ENCODE data around the gene SLC11A2.
"Not testable (repeated sequence)": the region's sequence is repeated elsewhere in the genome, so short reads cannot be mapped to it uniquely, and the experiment has no call there.

The SLC11A2 gene

GRCh38 chr12:51025338-51025835 lies 797 bp downstream of the SLC11A2 start:
- DNase-seq = no peak

DNA sequence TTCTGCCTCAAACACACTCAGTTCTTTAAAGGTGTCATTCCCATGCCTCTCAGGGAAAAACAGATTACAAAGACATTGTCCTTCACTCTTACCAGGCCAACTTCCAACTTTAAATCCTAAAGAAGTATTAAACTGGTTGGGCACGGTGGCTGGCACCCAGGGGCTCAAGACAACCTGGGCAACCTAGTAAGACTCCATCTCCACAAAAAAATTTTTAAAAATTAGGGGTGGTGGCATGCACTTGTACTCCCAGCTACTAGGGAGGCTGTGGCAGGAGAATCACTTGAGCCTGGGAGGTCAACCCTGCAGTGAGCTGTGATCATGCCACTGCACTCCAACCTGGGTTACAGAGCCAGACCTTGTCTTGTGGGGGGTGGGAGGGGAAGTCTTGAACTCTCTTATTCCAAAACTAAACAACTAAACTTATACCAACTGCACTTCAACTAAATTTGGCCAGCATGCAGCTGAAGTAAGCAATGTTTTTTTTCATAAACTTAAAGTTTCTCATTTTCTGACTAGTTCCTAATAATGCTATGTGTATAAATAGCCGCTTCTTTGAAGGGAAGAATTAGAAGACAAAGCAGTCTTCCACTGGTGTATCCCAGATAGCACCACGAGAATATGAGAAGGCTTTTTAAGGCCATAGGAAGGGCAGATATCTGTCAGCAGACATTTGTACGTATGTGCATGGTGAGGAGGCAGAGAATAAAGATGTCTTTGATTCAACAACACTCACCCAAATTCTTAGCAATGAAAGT lies 2.4 kb downstream of the SLC11A2 start:
- DNase-seq = no peak

- no peak for DNase-seq
Measured at GRCh38 chr12:51021694-51022093, 4.5 kb downstream of the SLC11A2 start.

GRCh38 chr12:51020448-51021182 lies 5.6 kb downstream of the SLC11A2 start:
- DNase-seq = no peak

DNA sequence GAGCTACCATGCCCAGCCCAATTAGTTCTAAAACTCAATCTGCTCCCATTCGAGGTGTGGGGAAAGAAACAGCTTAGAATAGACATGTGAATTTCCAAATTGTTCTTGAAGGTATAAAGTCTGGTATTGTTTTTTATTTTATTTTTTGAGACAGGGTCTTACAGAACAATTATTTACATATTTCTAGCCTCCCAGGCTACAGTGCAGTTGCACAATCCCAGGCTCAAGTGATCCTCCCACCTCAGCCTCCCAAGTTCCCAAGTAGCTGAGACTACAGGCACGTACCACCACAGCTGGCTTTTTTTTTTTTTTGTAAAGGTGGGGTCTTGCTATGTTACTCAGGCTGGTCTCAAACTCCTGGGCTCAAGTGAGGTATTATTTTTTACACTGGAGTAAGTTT lies 6.3 kb downstream of the SLC11A2 start:
- no peak for DNase-seq

DNA sequence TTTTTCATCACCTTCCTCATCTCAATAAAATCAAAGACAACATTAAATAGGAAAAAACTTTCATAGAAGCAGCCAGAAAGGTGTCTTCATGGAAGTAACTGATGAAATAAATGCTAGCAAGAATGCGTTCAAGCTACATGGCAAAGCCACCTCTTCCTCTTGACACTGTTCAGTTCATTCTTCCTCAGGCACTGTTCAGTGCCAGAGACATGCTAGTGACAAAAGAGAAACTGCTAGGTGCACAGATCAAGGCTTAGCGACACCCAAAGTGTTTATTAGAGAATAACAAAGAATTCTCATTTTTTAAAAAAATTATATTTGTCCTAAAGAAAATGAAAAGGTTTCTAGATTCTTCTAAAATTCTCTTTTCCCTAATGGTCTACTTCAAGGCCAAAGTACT lies 7.2 kb downstream of the SLC11A2 start:
- no peak for DNase-seq

DNA sequence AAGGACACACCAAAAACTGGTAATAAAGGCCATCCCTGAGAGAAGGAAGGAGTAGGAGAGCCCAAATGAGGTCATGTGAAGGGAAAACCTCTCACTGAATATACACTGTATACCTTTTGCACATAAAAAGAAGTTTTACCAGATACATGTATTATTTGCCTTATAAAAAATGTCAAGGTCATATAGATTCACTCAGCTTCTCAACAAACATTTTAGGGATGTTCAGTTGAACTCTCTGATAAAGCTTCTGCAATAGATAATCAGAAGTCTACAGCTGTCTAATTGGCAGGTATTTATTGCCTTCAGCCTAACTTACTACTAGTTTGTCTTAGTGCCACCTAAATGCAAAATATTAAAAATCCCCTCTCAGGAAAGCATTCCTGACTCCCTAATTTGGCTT lies 8.7 kb downstream of the SLC11A2 start:
- no peak for DNase-seq

GRCh38 chr12:51014467-51014866 lies 11.7 kb downstream of the SLC11A2 start:
- not testable (repeated sequence) for DNase-seq

GRCh38 chr12:51013441-51013840 lies 12.7 kb downstream of the SLC11A2 start:
- DNase-seq = no peak

DNA sequence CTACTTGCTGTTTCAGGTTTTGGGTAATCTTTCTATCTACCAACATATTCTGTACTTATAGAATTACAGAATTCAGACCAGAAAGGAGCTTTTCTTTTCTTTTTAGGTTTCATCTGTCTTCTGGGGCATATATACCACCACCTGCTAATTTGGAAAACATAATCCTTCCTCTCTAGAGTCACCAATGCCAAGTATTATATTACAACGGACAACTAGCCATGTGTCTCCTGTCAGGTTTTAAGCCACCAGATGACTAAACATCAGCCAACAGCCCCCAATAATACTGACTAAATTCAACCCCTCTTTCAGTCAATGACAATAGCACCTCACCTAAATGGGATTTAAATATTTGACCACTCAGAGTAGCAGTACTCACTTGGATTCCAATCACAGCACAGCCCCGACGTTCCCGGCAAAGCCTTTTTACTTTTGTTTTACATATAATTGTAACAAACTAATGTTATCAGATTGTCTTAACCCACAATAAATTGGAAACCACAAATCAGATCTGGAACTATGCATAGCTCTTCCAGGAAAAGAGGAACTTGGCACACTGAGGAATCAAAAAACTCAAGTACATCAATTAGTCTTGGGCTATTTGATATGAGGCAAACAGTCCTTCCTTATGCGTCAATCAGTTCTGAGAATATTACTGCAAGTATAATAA lies 13.5 kb downstream of the SLC11A2 start:
- DNase-seq = no peak

- DNase-seq = no peak
Measured at GRCh38 chr12:51011955-51012354, 14.2 kb downstream of the SLC11A2 start.

GRCh38 chr12:51009056-51009440 lies 17.1 kb downstream of the SLC11A2 start:
- no peak for DNase-seq

GRCh38 chr12:51008329-51009055 lies 17.7 kb downstream of the SLC11A2 start:
- DNase-seq = no peak

GRCh38 chr12:51005671-51006070 lies 20.5 kb downstream of the SLC11A2 start:
- DNase-seq = no peak

- no peak for DNase-seq
Measured at GRCh38 chr12:51005030-51005429, 21.2 kb downstream of the SLC11A2 start.

GRCh38 chr12:51004504-51004903 lies 21.7 kb downstream of the SLC11A2 start:
- no peak for DNase-seq

- no peak for DNase-seq
Measured at GRCh38 chr12:51001799-51002198, 24.4 kb downstream of the SLC11A2 start.

DNA sequence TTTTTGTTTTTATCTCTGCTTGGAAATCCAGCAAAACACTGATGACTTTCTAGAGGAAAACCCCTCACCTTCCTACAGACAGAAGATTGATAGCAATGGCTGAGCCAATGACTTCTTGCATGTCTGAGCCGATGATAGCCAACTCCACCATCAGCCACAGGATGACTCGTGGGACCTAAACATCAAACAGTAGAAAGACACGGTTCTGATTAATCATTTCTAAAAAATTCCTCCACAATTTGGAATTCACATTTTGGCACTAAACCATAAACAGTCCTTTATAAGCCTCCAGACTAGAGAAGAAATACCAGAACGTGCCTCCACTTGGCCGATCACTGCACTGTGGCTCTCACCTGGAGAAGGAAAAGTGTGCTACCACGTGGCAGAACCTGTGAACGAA lies 25.9 kb downstream of the SLC11A2 start:
- DNase-seq = no peak

DNA sequence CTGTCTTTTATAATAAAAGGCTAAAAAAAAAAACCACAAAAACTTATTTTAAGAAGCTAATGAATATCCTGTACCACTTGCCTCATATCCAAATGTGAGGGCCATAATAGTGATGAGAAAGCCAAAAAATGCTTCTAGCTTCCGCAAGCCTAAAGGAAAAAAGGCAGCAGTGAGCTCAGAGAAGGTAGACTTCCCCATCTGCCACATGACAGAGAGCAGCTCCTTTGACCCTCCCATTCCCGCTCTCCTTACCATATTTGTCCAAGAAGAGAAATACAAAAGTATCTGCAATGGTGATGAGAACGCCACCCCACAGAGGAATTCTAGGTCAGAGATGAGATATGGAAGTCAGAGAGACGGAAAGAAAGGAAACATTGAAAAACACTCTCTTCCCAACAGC lies 27.1 kb downstream of the SLC11A2 start:
- no peak for DNase-seq

GRCh38 chr12:50992819-50993218 lies 33.4 kb downstream of the SLC11A2 start:
- no peak for DNase-seq

DNA sequence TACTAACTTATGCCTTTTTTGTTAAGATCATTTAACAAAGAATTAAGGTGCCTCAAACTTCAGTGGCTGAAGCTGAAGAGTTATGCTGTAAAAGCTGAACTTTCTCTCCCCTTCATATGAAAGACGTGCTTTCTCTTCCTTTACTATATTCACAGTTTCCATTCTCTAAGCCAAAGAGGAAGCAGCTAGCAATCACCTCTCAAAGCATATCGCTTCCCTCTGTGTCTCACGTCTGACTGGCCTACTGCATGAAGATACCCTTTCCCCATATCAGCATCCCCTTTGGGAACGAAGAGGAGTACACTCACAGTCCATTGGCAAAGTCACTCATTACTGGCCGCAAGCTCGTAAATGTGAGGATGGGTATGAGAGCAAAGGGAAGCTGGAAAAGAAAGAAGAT lies 34.9 kb downstream of the SLC11A2 start:
- no peak for DNase-seq

- no peak for DNase-seq
Measured at GRCh38 chr12:50990791-50991190, 35.4 kb downstream of the SLC11A2 start.

- no peak for DNase-seq
Measured at GRCh38 chr12:50990147-50990727, 35.9 kb downstream of the SLC11A2 start.

Data from activated CD8-positive, alpha-beta memory T cell treated with anti-CD3 and anti-CD28 coated beads, Interleukin-2, amount 50 U/mL, for 48 hours (primary cell).